Measurements from ENCODE around the gene SHC3. TPM values are rescaled to one million over a fixed set of nuclear protein-coding genes. Genes with fewer than 3 reads are reported as not detected.
A peak's percentile ranks its signal among the peaks of the same experiment; 100 is the strongest.

SHC3 gene
- total RNA-seq, 1 donor from 2014 or later = 17.7 TPM

- no peak for DNase-seq (ENCODE audit: low read depth, low spot score)
- peaks cover 4% of the 10 kb centered on the region for H3K9me3 Mint-ChIP-seq
- peaks cover 38% of the 10 kb centered on the region for H3K4me1 Mint-ChIP-seq
- no peak overlapping the region for H3K27ac Mint-ChIP-seq (ENCODE audit: unreplicated experiment)
- no peak overlapping the region for H3K4me3 Mint-ChIP-seq
- H3K27me3 Mint-ChIP-seq (ENCODE audit: low read depth) = no peaks in the 10 kb centered on the region
- TF ChIP-seq CTCF (conservative IDR thresholded peaks at IDR 0.05) = no peak
- H3K36me3 Mint-ChIP-seq (ENCODE audit: low read depth) = no peaks in the 10 kb centered on the region
These were observed 44.9 kb upstream of the SHC3 start for GRCh38 chr9:89223396-89223977.

- no peak overlapping the region for H3K4me3 Mint-ChIP-seq
- no peak for DNase-seq (ENCODE audit: low read depth, low spot score)
- H3K4me1 Mint-ChIP-seq = peaks cover 23% of the 10 kb centered on the region
- H3K36me3 Mint-ChIP-seq (ENCODE audit: low read depth) = no peaks in the 10 kb centered on the region
- no peak for TF ChIP-seq CTCF (conservative IDR thresholded peaks at IDR 0.05)
- H3K27ac Mint-ChIP-seq (ENCODE audit: unreplicated experiment) = no peak overlapping the region
- H3K9me3 Mint-ChIP-seq = peaks cover 4% of the 10 kb centered on the region
- H3K27me3 Mint-ChIP-seq (ENCODE audit: low read depth) = no peaks in the 10 kb centered on the region
These were observed 41.0 kb upstream of the SHC3 start for GRCh38 chr9:89219637-89220036.

GRCh38 chr9:89218040-89218928 lies 39.7 kb upstream of the SHC3 start:
- H3K27ac Mint-ChIP-seq (ENCODE audit: unreplicated experiment) = peak overlapping the region; percentile 44
- no peak for DNase-seq (ENCODE audit: low read depth, low spot score)
- no peak for TF ChIP-seq CTCF (conservative IDR thresholded peaks at IDR 0.05)
- no peaks in the 10 kb centered on the region for H3K27me3 Mint-ChIP-seq (ENCODE audit: low read depth)
- H3K4me3 Mint-ChIP-seq = peak overlapping the region; percentile 1
- H3K9me3 Mint-ChIP-seq = peaks cover 4% of the 10 kb centered on the region
- no peaks in the 10 kb centered on the region for H3K36me3 Mint-ChIP-seq (ENCODE audit: low read depth)
- peaks cover 23% of the 10 kb centered on the region for H3K4me1 Mint-ChIP-seq

GRCh38 chr9:89215342-89215741 lies 36.7 kb upstream of the SHC3 start:
- H3K36me3 Mint-ChIP-seq (ENCODE audit: low read depth) = no peaks in the 10 kb centered on the region
- peaks cover 3% of the 10 kb centered on the region for H3K9me3 Mint-ChIP-seq
- H3K4me1 Mint-ChIP-seq = peaks cover 20% of the 10 kb centered on the region
- H3K4me3 Mint-ChIP-seq = no peak overlapping the region
- no peak for DNase-seq (ENCODE audit: low read depth, low spot score)
- H3K27me3 Mint-ChIP-seq (ENCODE audit: low read depth) = no peaks in the 10 kb centered on the region
- no peak for TF ChIP-seq CTCF (conservative IDR thresholded peaks at IDR 0.05)
- H3K27ac Mint-ChIP-seq (ENCODE audit: unreplicated experiment) = no peak overlapping the region

GRCh38 chr9:89213396-89213880 lies 34.8 kb upstream of the SHC3 start:
- Mint-ChIP-seq H3K27ac (ENCODE audit: unreplicated experiment) (no peak overlapping the region), H3K36me3 (ENCODE audit: low read depth) (peaks cover 2% of the 10 kb centered on the region), H3K4me3 (no peak overlapping the region), H3K4me1 (peaks cover 11% of the 10 kb centered on the region), H3K9me3 (peaks cover 3% of the 10 kb centered on the region), H3K27me3 (ENCODE audit: low read depth) (no peaks in the 10 kb centered on the region)
- no peak for TF ChIP-seq CTCF (conservative IDR thresholded peaks at IDR 0.05)
- no peak for DNase-seq (ENCODE audit: low read depth, low spot score)

Measured in neural crest cell (in vitro differentiated cells).